Fibroblast of skin of back (primary cell): ENCODE measurements around the gene TAF11L9. TPM values are rescaled to one million over a fixed set of nuclear protein-coding genes. Genes with fewer than 3 reads are reported as not detected.
"Not testable (repeated sequence)": the region's sequence is repeated elsewhere in the genome, so short reads cannot be mapped to it uniquely, and the experiment has no call there.

Experiments
- DNase-seq: peaks from one replicate; pipeline ENCODE4 v3.0.0-alpha.2; 2013
- polyA plus RNA-seq, 2 experiments: library from polyadenylated mRNA; unstranded; fragments of 120-200 nt; gene quantifications; one replicate each; pipeline ENCODE4 v1.2.1, GENCODE V29; 2013; ENCODE audit not compliant: insufficient read length in 2 of 2

TAF11L9 gene
- polyA plus RNA-seq (2013, experiment 1 of 2; ENCODE audit: insufficient read length) = not detected
- not detected for polyA plus RNA-seq (2013, experiment 2 of 2; ENCODE audit: insufficient read length)

- DNase-seq = not testable (repeated sequence)
Measured at GRCh38 chr5:17594255-17594654, at the start of gene TAF11L9. TSS of gene TAF11L9 (minus strand) at chr5:17594394.

- DNase-seq = no peak
Measured at GRCh38 chr5:17634160-17634559, 40.0 kb upstream of the TAF11L9 start, which contains the start of gene TAF11L14. TSS of gene TAF11L14 (plus strand) at chr5:17634460.

GRCh38 chr5:17631788-17632187 lies 37.6 kb upstream of the TAF11L9 start, which contains the start of gene TAF11L13:
TSS of gene TAF11L13 (plus strand) at chr5:17632088.
- not testable (repeated sequence) for DNase-seq

GRCh38 chr5:17625686-17626085 lies 31.5 kb upstream of the TAF11L9 start:
- no peak for DNase-seq

GRCh38 chr5:17620627-17621026 lies 26.4 kb upstream of the TAF11L9 start:
- no peak for DNase-seq

GRCh38 chr5:17619354-17619753 lies 25.2 kb upstream of the TAF11L9 start:
- DNase-seq = no peak

- no peak for DNase-seq
Measured at GRCh38 chr5:17614872-17615605, 20.8 kb upstream of the TAF11L9 start.

GRCh38 chr5:17610092-17610491 lies 15.9 kb upstream of the TAF11L9 start, which contains the start of gene TAF11L12:
TSS of gene TAF11L12 (plus strand) at chr5:17610392.
- DNase-seq = not testable (repeated sequence)

GRCh38 chr5:17607461-17607860 lies 13.3 kb upstream of the TAF11L9 start:
- DNase-seq = not testable (repeated sequence)

GRCh38 chr5:17604951-17605350 lies 10.8 kb upstream of the TAF11L9 start:
- DNase-seq = no peak

GRCh38 chr5:17603880-17604279 lies 9.7 kb upstream of the TAF11L9 start, which contains the start of gene TAF11L11:
TSS of gene TAF11L11 (plus strand) at chr5:17604183.
- DNase-seq = not testable (repeated sequence)

- DNase-seq = not testable (repeated sequence)
Measured at GRCh38 chr5:17597728-17598127, 3.5 kb upstream of the TAF11L9 start, which contains the start of gene TAF11L10. TSS of gene TAF11L10 (minus strand) at chr5:17597828.

GRCh38 chr5:17590860-17591259 lies 3.3 kb downstream of the TAF11L9 start, which contains the start of gene TAF11L8:
TSS of gene TAF11L8 (minus strand) at chr5:17590960.
- DNase-seq = not testable (repeated sequence)

GRCh38 chr5:17585658-17586057 lies 8.5 kb downstream of the TAF11L9 start, which contains the start of gene TAF11L7:
TSS of gene TAF11L7 (minus strand) at chr5:17585758.
- not testable (repeated sequence) for DNase-seq
